Activated CD4-positive, alpha-beta memory T cell treated with anti-CD3 and anti-CD28 coated beads, Interleukin-2, amount 10 ng/mL, durations not matched to agents 7 days and 5 days (primary cell): Measurements from ENCODE around the gene PDZD4. TPM values are rescaled to one million over a fixed set of nuclear protein-coding genes. Genes with fewer than 3 reads are reported as not detected.

ENCODE experiments used
- CTCF ChIA-PET: fragments of 350-600 bp; sonication (Branson Sonifier 250); formaldehyde crosslinking; loops from one replicate; lab custom pipeline; 2021; ENCODE audit warnings: antibody characterized with exemption, inconsistent platforms; lab: Charles Lee
- POLR2A ChIA-PET: fragments of 350-600 bp; sonication (Branson Sonifier 250); formaldehyde crosslinking; loops from one replicate; lab custom pipeline; 2021; ENCODE audit warnings: antibody characterized with exemption; lab: Charles Lee
- DNase-seq: peaks from one replicate; pipeline ENCODE4 v3.0.0-alpha.2; 2020
- H3K27ac Mint-ChIP-seq: one replicate; pipeline ENCODE4 v1.8.0; 2021; ENCODE audit warnings: mild to moderate bottlenecking, mixed read lengths
- H3K27me3 Mint-ChIP-seq: one replicate; pipeline ENCODE4 v1.8.0; 2021; ENCODE audit warnings: mixed read lengths
- H3K36me3 Mint-ChIP-seq: one replicate; pipeline ENCODE4 v1.8.0; 2021; ENCODE audit warnings: low read depth, mixed read lengths
- H3K4me1 Mint-ChIP-seq: one replicate; pipeline ENCODE4 v1.8.0; 2021; ENCODE audit warnings: mixed read lengths
- H3K4me3 Mint-ChIP-seq: one replicate; pipeline ENCODE4 v1.8.0; 2021; ENCODE audit warnings: mild to moderate bottlenecking, mixed read lengths
- H3K9me3 Mint-ChIP-seq: one replicate; pipeline ENCODE4 v1.8.0; 2021; ENCODE audit warnings: mixed read lengths
- total RNA-seq, 2 experiments: library from RNA; stranded (reverse); gene quantifications; one replicate each; pipeline ENCODE4 v1.2.3, GENCODE V29; 2021

PDZD4 gene
- total RNA-seq: 1 to 10 TPM in 1 of 2 experiments, under 1 TPM in 1; 0.88 to 1.1 TPM

GRCh38 chrX:153829799-153830639 lies at the start of gene PDZD4:
Gene PDZD4, minus strand, starts transcription at chrX:153830544. Its CDS starts 246 bp downstream, at chrX:153830298.
- Mint-ChIP-seq H3K4me1 (peaks cover 9% of the 10 kb centered on the region), H3K27me3 (peaks cover 35% of the 10 kb centered on the region), H3K36me3 (no peaks in the 10 kb centered on the region), H3K9me3 (no peaks in the 10 kb centered on the region), H3K4me3 (peak within 1 kb of the TSS; percentile 32), H3K27ac (no peak within 1 kb of the TSS)
- ChIA-PET POLR2A (no interaction called here), CTCF (no interaction called here)
- DNase-seq: no peak

- POLR2A ChIA-PET: no interaction called here
- no peak overlapping the region for H3K4me3 Mint-ChIP-seq
- DNase-seq: no peak
These were observed 49.5 kb upstream of the PDZD4 start for GRCh38 chrX:153879741-153880439.

GRCh38 chrX:153878969-153879653 lies 48.8 kb upstream of the PDZD4 start:
- peaks cover 11% of the 10 kb centered on the region for H3K4me1 Mint-ChIP-seq
- no peaks in the 10 kb centered on the region for H3K36me3 Mint-ChIP-seq
- H3K9me3 Mint-ChIP-seq: no peaks in the 10 kb centered on the region
- H3K4me3 Mint-ChIP-seq: no peak overlapping the region
- ChIA-PET CTCF (no interaction called here), POLR2A (interaction anchor here (1.3 kb wide), 1 partner anchor 28 kb away, joined by 3 read pairs; no protein-coding TSS in a partner anchor)
- DNase-seq: no peak
- H3K27me3 Mint-ChIP-seq: peaks cover 20% of the 10 kb centered on the region
- H3K27ac Mint-ChIP-seq: no peak overlapping the region

More at GRCh38 chrX:153879741-153880439, 49.5 kb upstream of the PDZD4 start:
- no peaks in the 10 kb centered on the region for H3K36me3 Mint-ChIP-seq
- CTCF ChIA-PET: no interaction called here
- H3K27me3 Mint-ChIP-seq: peaks cover 23% of the 10 kb centered on the region
- peaks cover 13% of the 10 kb centered on the region for H3K4me1 Mint-ChIP-seq
- no peak overlapping the region for H3K27ac Mint-ChIP-seq
- no peaks in the 10 kb centered on the region for H3K9me3 Mint-ChIP-seq

- DNase-seq: no peak
- Mint-ChIP-seq H3K36me3 (no peaks in the 10 kb centered on the region), H3K4me3 (no peak overlapping the region), H3K4me1 (peaks cover 11% of the 10 kb centered on the region), H3K27me3 (peaks cover 20% of the 10 kb centered on the region), H3K9me3 (no peaks in the 10 kb centered on the region), H3K27ac (no peak overlapping the region)
- POLR2A ChIA-PET: interaction anchor here (1.3 kb wide), 1 partner anchor 27 kb away, joined by 3 read pairs; no protein-coding TSS in a partner anchor
- CTCF ChIA-PET: no interaction called here
These were observed 48.0 kb upstream of the PDZD4 start for GRCh38 chrX:153878345-153878744.

GRCh38 chrX:153877571-153878261 lies 47.4 kb upstream of the PDZD4 start:
- Mint-ChIP-seq H3K36me3 (no peaks in the 10 kb centered on the region), H3K4me1 (peaks cover 11% of the 10 kb centered on the region), H3K27ac (no peak overlapping the region), H3K9me3 (no peaks in the 10 kb centered on the region), H3K27me3 (peaks cover 20% of the 10 kb centered on the region), H3K4me3 (no peak overlapping the region)
- ChIA-PET CTCF (interaction anchor here (0.6 kb wide), 1 partner anchor 907 kb away, joined by 4 read pairs; no protein-coding TSS in a partner anchor), POLR2A (interaction anchor here (1.3 kb wide), 1 partner anchor 26 kb away, joined by 3 read pairs; no protein-coding TSS in a partner anchor)
- DNase-seq: no peak

GRCh38 chrX:153876112-153876491 lies 45.8 kb upstream of the PDZD4 start:
- H3K9me3 Mint-ChIP-seq: no peaks in the 10 kb centered on the region
- H3K36me3 Mint-ChIP-seq: no peaks in the 10 kb centered on the region
- DNase-seq: no peak
- ChIA-PET CTCF (no interaction called here), POLR2A (no interaction called here)
- no peak overlapping the region for H3K27ac Mint-ChIP-seq
- peaks cover 11% of the 10 kb centered on the region for H3K4me1 Mint-ChIP-seq
- no peak overlapping the region for H3K4me3 Mint-ChIP-seq
- peaks cover 18% of the 10 kb centered on the region for H3K27me3 Mint-ChIP-seq

- Mint-ChIP-seq H3K27me3 (peaks cover 18% of the 10 kb centered on the region), H3K4me3 (peak overlapping the region; percentile 10), H3K4me1 (peaks cover 11% of the 10 kb centered on the region), H3K36me3 (no peaks in the 10 kb centered on the region), H3K27ac (no peak overlapping the region), H3K9me3 (no peaks in the 10 kb centered on the region)
- ChIA-PET POLR2A (no interaction called here), CTCF (no interaction called here)
- DNase-seq: peak; percentile 73
These were observed 45.2 kb upstream of the PDZD4 start for GRCh38 chrX:153875391-153876111.

GRCh38 chrX:153874366-153875125 lies 44.2 kb upstream of the PDZD4 start:
- H3K4me1 Mint-ChIP-seq: peaks cover 11% of the 10 kb centered on the region
- ChIA-PET CTCF (no interaction called here), POLR2A (no interaction called here)
- H3K4me3 Mint-ChIP-seq: no peak overlapping the region
- no peaks in the 10 kb centered on the region for H3K9me3 Mint-ChIP-seq
- no peak overlapping the region for H3K27ac Mint-ChIP-seq
- no peak for DNase-seq
- H3K27me3 Mint-ChIP-seq: peaks cover 15% of the 10 kb centered on the region
- no peaks in the 10 kb centered on the region for H3K36me3 Mint-ChIP-seq

- DNase-seq: no peak
- H3K4me1 Mint-ChIP-seq: peaks cover 8% of the 10 kb centered on the region
- ChIA-PET CTCF (no interaction called here), POLR2A (no interaction called here)
- no peak overlapping the region for H3K4me3 Mint-ChIP-seq
- no peak overlapping the region for H3K27ac Mint-ChIP-seq
- peaks cover 12% of the 10 kb centered on the region for H3K27me3 Mint-ChIP-seq
- H3K36me3 Mint-ChIP-seq: no peaks in the 10 kb centered on the region
- no peaks in the 10 kb centered on the region for H3K9me3 Mint-ChIP-seq
These were observed 43.7 kb upstream of the PDZD4 start for GRCh38 chrX:153874085-153874365.

GRCh38 chrX:153873282-153874084 lies 43.1 kb upstream of the PDZD4 start:
- no peak for DNase-seq
- Mint-ChIP-seq H3K4me1 (peaks cover 8% of the 10 kb centered on the region), H3K27me3 (peaks cover 10% of the 10 kb centered on the region), H3K9me3 (no peaks in the 10 kb centered on the region), H3K4me3 (no peak overlapping the region), H3K36me3 (no peaks in the 10 kb centered on the region), H3K27ac (no peak overlapping the region)
- POLR2A ChIA-PET: no interaction called here
- CTCF ChIA-PET: no interaction called here
